Measurements from ENCODE around the gene ZFP64.

- TF ChIP-seq CTCF (conservative IDR thresholded peaks at IDR 0.05; ENCODE audit: low read length) (no peak), EZH2phosphoT487 (IDR thresholded peaks at IDR 0.05; ENCODE audit: borderline replicate concordance) (no peak)
Observed at GRCh38 chr20:52224920-52225319, 33.3 kb upstream of the ZFP64 start.
